UCSD-AML1 (cell line): Measurements from ENCODE around the gene PSMA3.

Source experiments
- DNase-seq: peaks from one replicate; lab custom pipeline; 2025; ENCODE audit not compliant: unreplicated experiment; lab: John Stamatoyannopoulos, UW

Gene PSMA3

GRCh38 chr14:58270628-58271027 lies 26.0 kb downstream of the PSMA3 start:
- DNase-seq: no peak

GRCh38 chr14:58272588-58273372 lies 28.1 kb downstream of the PSMA3 start:
- no peak for DNase-seq

GRCh38 chr14:58274881-58275280 lies 30.2 kb downstream of the PSMA3 start:
- DNase-seq: no peak

GRCh38 chr14:58275527-58276190 lies 31.0 kb downstream of the PSMA3 start:
- DNase-seq: no peak

GRCh38 chr14:58276208-58276607 lies 31.6 kb downstream of the PSMA3 start:
- DNase-seq: no peak

GRCh38 chr14:58278177-58278576 lies 33.5 kb downstream of the PSMA3 start:
- no peak for DNase-seq

- DNase-seq: no peak
Measured at GRCh38 chr14:58280954-58281787, 36.5 kb downstream of the PSMA3 start.

- DNase-seq: no peak
Measured at GRCh38 chr14:58281969-58282368, 37.3 kb downstream of the PSMA3 start.

- DNase-seq: no peak
Measured at GRCh38 chr14:58282925-58283593, 38.4 kb downstream of the PSMA3 start.

- DNase-seq: no peak
Measured at GRCh38 chr14:58283730-58284129, 39.1 kb downstream of the PSMA3 start.

- DNase-seq: no peak
Measured at GRCh38 chr14:58285132-58285531, 40.5 kb downstream of the PSMA3 start.

GRCh38 chr14:58287607-58288042 lies 43.0 kb downstream of the PSMA3 start:
- no peak for DNase-seq

- no peak for DNase-seq
Measured at GRCh38 chr14:58288106-58288792, 43.6 kb downstream of the PSMA3 start.

GRCh38 chr14:58291646-58292045 lies 47.0 kb downstream of the PSMA3 start:
- DNase-seq: no peak

GRCh38 chr14:58292187-58292586 lies 47.5 kb downstream of the PSMA3 start:
- DNase-seq: no peak

- no peak for DNase-seq
Measured at GRCh38 chr14:58294201-58294600, 49.6 kb downstream of the PSMA3 start.

GRCh38 chr14:58296726-58297125 lies 52.1 kb downstream of the PSMA3 start:
- DNase-seq: no peak

- DNase-seq: no peak
Measured at GRCh38 chr14:58297412-58297761, 52.7 kb downstream of the PSMA3 start.

GRCh38 chr14:58297762-58298476 lies 53.3 kb downstream of the PSMA3 start:
- peak; percentile 97 for DNase-seq
